NT2/D1 (cell line): Measurements from ENCODE around the gene HBA1.
"Not testable (repeated sequence)": the region's sequence is repeated elsewhere in the genome, so short reads cannot be mapped to it uniquely, and the experiment has no call there.

Source experiments
- SUZ12 ChIP-seq: IDR thresholded peaks from 2 replicates; pipeline ENCODE4 v1.6.1; 2011; ENCODE audit not compliant: insufficient read length, insufficient read depth; ENCODE audit errors: extremely low read depth
- YY1 ChIP-seq: IDR thresholded peaks from 2 replicates; pipeline ENCODE4 v1.6.1; 2011; ENCODE audit not compliant: insufficient read length, insufficient read depth

DNA sequence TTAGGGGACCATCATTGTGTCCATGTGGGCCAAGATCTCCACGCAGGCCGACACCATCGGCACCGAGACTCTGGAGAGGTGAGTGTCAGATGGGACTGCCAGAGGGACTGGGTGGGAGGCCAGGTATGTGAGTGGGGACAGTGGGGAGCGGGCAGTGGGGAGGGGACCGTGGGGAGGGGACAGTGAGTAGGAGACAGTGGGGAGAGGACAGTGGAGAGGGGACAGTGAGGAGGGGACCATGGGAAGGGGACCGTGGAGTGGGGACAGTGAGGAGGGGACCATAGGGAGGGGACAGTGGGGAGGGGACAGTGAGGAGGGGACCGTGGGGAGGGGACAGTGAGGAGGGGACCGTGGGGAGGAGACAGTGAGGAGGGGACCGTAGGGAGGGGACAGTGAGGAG is 13.3 kb upstream of the HBA1 start:
- TF ChIP-seq YY1, SUZ12: not testable (repeated sequence)
